ENCODE measurements around the gene ORC5.

ORC5 gene

GRCh38 chr7:104153287-104153686 is 54.5 kb downstream of the ORC5 start:
- Histone ChIP-seq H3K9me3 (ENCODE audit: control insufficient read depth, low read length) (no peaks in the 10 kb centered on the region), H3K4me3 (ENCODE audit: extremely low read depth, insufficient read depth, low read length, poor library complexity, severe bottlenecking) (no peak overlapping the region), H3K27ac (ENCODE audit: low read depth, low read length, severe bottlenecking) (no peak overlapping the region), H3K4me1 (ENCODE audit: control insufficient read depth, insufficient read depth, low read length, poor library complexity, severe bottlenecking) (no peaks in the 10 kb centered on the region), H3K36me3 (ENCODE audit: control insufficient read depth, insufficient read depth, low read length) (peaks cover 5% of the 10 kb centered on the region)
- 50 to 62% methylated on average over 2 to 3 of the region's 4 CpGs for WGBS, 2 experiments (ENCODE audit: insufficient coverage in 2 of 2)

- no peaks in the 10 kb centered on the region for H3K9me3 ChIP-seq (ENCODE audit: control insufficient read depth, low read length)
- H3K4me1 ChIP-seq (ENCODE audit: control insufficient read depth, insufficient read depth, low read length, poor library complexity, severe bottlenecking), result no peaks in the 10 kb centered on the region
- H3K36me3 ChIP-seq (ENCODE audit: control insufficient read depth, insufficient read depth, low read length), result peaks cover 5% of the 10 kb centered on the region
- no peak overlapping the region for H3K4me3 ChIP-seq (ENCODE audit: extremely low read depth, insufficient read depth, low read length, poor library complexity, severe bottlenecking)
- no peak overlapping the region for H3K27ac ChIP-seq (ENCODE audit: low read depth, low read length, severe bottlenecking)
- 89 to 100% methylated on average over 1 of the region's 1 CpG for WGBS, 2 experiments (ENCODE audit: insufficient coverage in 2 of 2)
Observed at GRCh38 chr7:104152468-104152867, 55.3 kb downstream of the ORC5 start.

DNA sequence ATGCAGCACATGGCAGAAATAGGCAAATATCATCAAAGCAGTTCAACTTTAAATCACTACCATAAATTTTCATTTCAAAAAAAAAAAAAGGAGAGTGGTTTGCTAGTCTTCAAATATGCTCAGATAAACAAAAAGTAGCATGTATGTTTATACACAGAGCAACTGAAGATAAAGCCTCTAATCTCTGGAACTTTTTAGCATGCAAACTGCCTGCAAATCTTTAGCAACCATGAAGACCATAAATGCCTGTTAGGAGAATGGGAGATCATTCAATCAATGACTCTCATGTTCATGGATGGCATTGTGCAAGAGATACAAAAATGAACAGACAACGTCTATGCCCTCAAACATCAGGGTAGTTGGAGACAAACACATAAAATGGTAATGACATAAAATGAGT is 57.3 kb downstream of the ORC5 start:
- Histone ChIP-seq H3K4me1 (ENCODE audit: control insufficient read depth, insufficient read depth, low read length, poor library complexity, severe bottlenecking) (no peaks in the 10 kb centered on the region), H3K27ac (ENCODE audit: low read depth, low read length, severe bottlenecking) (no peak overlapping the region), H3K9me3 (ENCODE audit: control insufficient read depth, low read length) (no peaks in the 10 kb centered on the region), H3K36me3 (ENCODE audit: control insufficient read depth, insufficient read depth, low read length) (peaks cover 5% of the 10 kb centered on the region), H3K4me3 (ENCODE audit: extremely low read depth, insufficient read depth, low read length, poor library complexity, severe bottlenecking) (no peak overlapping the region)
- no CpG with 5 or more reads among the region's 1 CpG for WGBS, 2 experiments (ENCODE audit: insufficient coverage in 2 of 2)

DNA sequence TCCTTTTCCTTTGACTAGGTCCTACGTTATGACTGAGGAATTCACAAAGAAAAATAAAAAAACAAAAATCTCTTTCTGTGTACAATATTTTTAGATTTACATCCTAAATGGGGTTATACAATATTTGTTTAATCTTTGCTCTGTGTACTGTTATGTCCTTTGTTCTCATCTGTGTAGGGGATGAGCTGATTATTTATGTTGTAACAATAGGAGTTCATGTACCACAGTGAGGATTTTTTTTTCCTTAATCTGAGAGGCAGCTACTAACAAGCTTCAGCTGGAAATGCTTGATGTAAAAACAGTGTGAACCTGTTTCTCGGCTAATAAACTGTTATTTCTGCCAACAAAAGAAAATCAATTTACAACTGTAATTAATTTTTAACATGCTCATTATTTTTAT is 58.0 kb downstream of the ORC5 start:
- WGBS, 2 experiments (ENCODE audit: insufficient coverage in 2 of 2), result no CpG with 5 or more reads among the region's 2 CpGs
- Histone ChIP-seq H3K9me3 (ENCODE audit: control insufficient read depth, low read length) (no peaks in the 10 kb centered on the region), H3K4me1 (ENCODE audit: control insufficient read depth, insufficient read depth, low read length, poor library complexity, severe bottlenecking) (no peaks in the 10 kb centered on the region), H3K27ac (ENCODE audit: low read depth, low read length, severe bottlenecking) (no peak overlapping the region), H3K36me3 (ENCODE audit: control insufficient read depth, insufficient read depth, low read length) (peaks cover 5% of the 10 kb centered on the region), H3K4me3 (ENCODE audit: extremely low read depth, insufficient read depth, low read length, poor library complexity, severe bottlenecking) (no peak overlapping the region)

GRCh38 chr7:104142147-104142546 is 65.7 kb downstream of the ORC5 start:
- Histone ChIP-seq H3K36me3 (ENCODE audit: control insufficient read depth, insufficient read depth, low read length) (no peaks in the 10 kb centered on the region), H3K4me3 (ENCODE audit: extremely low read depth, insufficient read depth, low read length, poor library complexity, severe bottlenecking) (no peak overlapping the region), H3K27ac (ENCODE audit: low read depth, low read length, severe bottlenecking) (no peak overlapping the region), H3K4me1 (ENCODE audit: control insufficient read depth, insufficient read depth, low read length, poor library complexity, severe bottlenecking) (peaks cover 3% of the 10 kb centered on the region), H3K9me3 (ENCODE audit: control insufficient read depth, low read length) (no peaks in the 10 kb centered on the region)
- WGBS, 2 experiments (ENCODE audit: insufficient coverage in 2 of 2), result no CpG with 5 or more reads among the region's 2 CpGs

DNA sequence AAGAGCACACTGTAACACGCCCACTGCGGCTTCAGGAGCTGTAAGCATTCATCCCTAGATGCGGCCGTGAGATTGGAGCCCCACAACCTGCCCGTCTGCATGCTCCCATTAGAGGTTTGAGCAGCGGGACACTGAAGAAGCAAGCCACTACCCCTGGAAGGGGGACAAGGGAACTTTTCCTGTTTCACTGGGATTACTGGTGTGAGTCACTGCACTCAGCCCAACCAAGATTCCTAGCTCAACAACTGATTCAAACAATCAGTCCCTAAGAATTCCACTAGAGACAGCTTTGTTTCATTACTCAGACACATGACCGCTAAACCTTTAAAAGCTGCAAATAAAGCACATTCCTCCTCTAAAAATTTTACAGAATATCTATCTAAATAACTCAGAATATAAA is 69.8 kb downstream of the ORC5 start:
- WGBS, 2 experiments (ENCODE audit: insufficient coverage in 2 of 2), result 91 to 100% methylated on average over 6 of the region's 7 CpGs
- Histone ChIP-seq H3K4me1 (ENCODE audit: control insufficient read depth, insufficient read depth, low read length, poor library complexity, severe bottlenecking) (peaks cover 3% of the 10 kb centered on the region), H3K9me3 (ENCODE audit: control insufficient read depth, low read length) (no peaks in the 10 kb centered on the region), H3K36me3 (ENCODE audit: control insufficient read depth, insufficient read depth, low read length) (peaks cover 20% of the 10 kb centered on the region), H3K4me3 (ENCODE audit: extremely low read depth, insufficient read depth, low read length, poor library complexity, severe bottlenecking) (no peak overlapping the region), H3K27ac (ENCODE audit: low read depth, low read length, severe bottlenecking) (peak overlapping the region; percentile 26)

GRCh38 chr7:104137511-104137910 is 70.3 kb downstream of the ORC5 start:
- H3K4me3 ChIP-seq (ENCODE audit: extremely low read depth, insufficient read depth, low read length, poor library complexity, severe bottlenecking), result no peak overlapping the region
- no peak overlapping the region for H3K27ac ChIP-seq (ENCODE audit: low read depth, low read length, severe bottlenecking)
- H3K9me3 ChIP-seq (ENCODE audit: control insufficient read depth, low read length), result no peaks in the 10 kb centered on the region
- 90 to 91% methylated on average over 8 to 10 of the region's 10 CpGs for WGBS, 2 experiments (ENCODE audit: insufficient coverage in 2 of 2)
- H3K4me1 ChIP-seq (ENCODE audit: control insufficient read depth, insufficient read depth, low read length, poor library complexity, severe bottlenecking), result peaks cover 3% of the 10 kb centered on the region
- peaks cover 23% of the 10 kb centered on the region for H3K36me3 ChIP-seq (ENCODE audit: control insufficient read depth, insufficient read depth, low read length)

DNA sequence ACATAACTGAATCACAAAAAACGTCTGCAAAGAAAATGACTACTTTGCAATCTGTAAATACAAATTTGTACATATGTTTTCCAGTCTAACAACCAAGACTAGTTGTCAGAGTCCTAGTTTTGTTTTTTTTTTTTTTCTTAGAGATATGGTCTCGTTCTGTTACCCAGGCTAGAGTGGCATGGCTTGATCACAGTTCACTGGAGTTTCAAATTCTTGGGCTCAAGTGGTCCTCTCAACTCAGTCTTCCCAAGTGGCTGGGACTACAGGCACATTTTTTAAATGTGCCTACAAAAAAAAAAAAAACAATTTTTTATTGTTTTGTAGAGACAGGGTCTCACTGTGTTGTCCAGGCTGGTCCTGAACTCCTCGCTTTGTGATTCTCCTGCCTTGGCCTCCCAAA is 70.8 kb downstream of the ORC5 start:
- no peak overlapping the region for H3K27ac ChIP-seq (ENCODE audit: low read depth, low read length, severe bottlenecking)
- H3K36me3 ChIP-seq (ENCODE audit: control insufficient read depth, insufficient read depth, low read length), result peaks cover 24% of the 10 kb centered on the region
- peaks cover 3% of the 10 kb centered on the region for H3K4me1 ChIP-seq (ENCODE audit: control insufficient read depth, insufficient read depth, low read length, poor library complexity, severe bottlenecking)
- H3K9me3 ChIP-seq (ENCODE audit: control insufficient read depth, low read length), result no peaks in the 10 kb centered on the region
- 90 to 100% methylated on average over 1 to 2 of the region's 3 CpGs for WGBS, 2 experiments (ENCODE audit: insufficient coverage in 2 of 2)
- no peak overlapping the region for H3K4me3 ChIP-seq (ENCODE audit: extremely low read depth, insufficient read depth, low read length, poor library complexity, severe bottlenecking)

DNA sequence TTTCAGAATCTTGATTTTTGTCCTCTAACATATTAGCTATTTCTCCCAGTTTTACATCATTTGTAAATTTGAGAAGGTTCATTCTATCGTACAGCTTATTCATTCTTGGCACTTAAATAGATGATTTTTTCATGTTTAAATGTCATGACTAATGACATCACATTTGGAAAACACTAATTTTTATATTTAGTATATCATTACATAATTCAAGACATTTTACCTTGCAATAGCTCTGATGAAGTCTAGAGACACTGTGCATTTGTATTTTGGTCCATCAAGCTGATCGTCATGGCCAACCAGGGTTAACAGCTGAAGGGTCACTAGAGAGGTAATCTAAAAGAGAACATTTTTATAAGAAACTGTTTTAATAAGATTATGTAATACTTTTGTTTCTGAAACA is 71.3 kb downstream of the ORC5 start:
- peaks cover 26% of the 10 kb centered on the region for H3K36me3 ChIP-seq (ENCODE audit: control insufficient read depth, insufficient read depth, low read length)
- H3K9me3 ChIP-seq (ENCODE audit: control insufficient read depth, low read length), result no peaks in the 10 kb centered on the region
- no peak overlapping the region for H3K27ac ChIP-seq (ENCODE audit: low read depth, low read length, severe bottlenecking)
- no CpG with 5 or more reads among the region's 2 CpGs for WGBS, 2 experiments (ENCODE audit: insufficient coverage in 2 of 2)
- H3K4me1 ChIP-seq (ENCODE audit: control insufficient read depth, insufficient read depth, low read length, poor library complexity, severe bottlenecking), result peaks cover 3% of the 10 kb centered on the region
- H3K4me3 ChIP-seq (ENCODE audit: extremely low read depth, insufficient read depth, low read length, poor library complexity, severe bottlenecking), result no peak overlapping the region

- Histone ChIP-seq H3K9me3 (ENCODE audit: control insufficient read depth, low read length) (no peaks in the 10 kb centered on the region), H3K4me3 (ENCODE audit: extremely low read depth, insufficient read depth, low read length, poor library complexity, severe bottlenecking) (no peak overlapping the region), H3K27ac (ENCODE audit: low read depth, low read length, severe bottlenecking) (no peak overlapping the region), H3K4me1 (ENCODE audit: control insufficient read depth, insufficient read depth, low read length, poor library complexity, severe bottlenecking) (peaks cover 3% of the 10 kb centered on the region), H3K36me3 (ENCODE audit: control insufficient read depth, insufficient read depth, low read length) (peaks cover 31% of the 10 kb centered on the region)
- WGBS, 2 experiments (ENCODE audit: insufficient coverage in 2 of 2), result 89 to 91% methylated on average over 3 of the region's 4 CpGs
Observed at GRCh38 chr7:104135760-104136558, 71.9 kb downstream of the ORC5 start.

DNA sequence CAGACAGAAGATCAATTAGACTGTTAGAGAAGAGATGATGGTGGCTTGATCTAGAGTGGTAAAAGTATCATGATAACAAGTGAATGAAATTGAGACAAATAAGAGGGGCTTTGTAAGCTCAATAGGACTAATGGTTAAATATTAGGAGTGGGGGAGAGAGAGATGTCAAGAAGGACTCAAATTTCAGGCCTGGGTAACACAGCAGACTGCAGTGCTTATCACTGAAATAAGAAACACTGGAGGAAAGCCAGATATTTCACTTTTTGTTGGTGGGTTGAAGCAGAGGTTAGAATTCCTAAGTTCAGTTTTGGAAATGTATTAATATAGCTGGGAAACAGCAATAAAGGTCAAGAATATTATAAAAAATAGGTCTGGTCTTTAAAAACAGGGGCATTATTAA is 74.6 kb downstream of the ORC5 start:
- Histone ChIP-seq H3K27ac (ENCODE audit: low read depth, low read length, severe bottlenecking) (no peak overlapping the region), H3K4me1 (ENCODE audit: control insufficient read depth, insufficient read depth, low read length, poor library complexity, severe bottlenecking) (peaks cover 3% of the 10 kb centered on the region), H3K4me3 (ENCODE audit: extremely low read depth, insufficient read depth, low read length, poor library complexity, severe bottlenecking) (no peak overlapping the region), H3K36me3 (ENCODE audit: control insufficient read depth, insufficient read depth, low read length) (peaks cover 41% of the 10 kb centered on the region), H3K9me3 (ENCODE audit: control insufficient read depth, low read length) (no peaks in the 10 kb centered on the region)
